ENCODE data around the gene RTL10. TPM values are rescaled to one million over a fixed set of nuclear protein-coding genes. Genes with fewer than 3 reads are reported as not detected.

Gene RTL10
- polyA plus RNA-seq (ENCODE audit: insufficient read length in 4 of 4): 10 to 100 TPM; 18.2 to 31.4 (median 22.8) TPM

- peak; percentile 87 to 94 (median 91) for DNase-seq (ENCODE audit: low read depth in 4 of 4, low spot score in 2 of 4)
Measured at GRCh38 chr22:19854778-19855503, at the start of gene RTL10, which contains the start of gene GNB1L. Gene RTL10, minus strand, starts transcription at chr22:19854874. Its CDS starts 2,613 bp downstream, at chr22:19852261. Gene GNB1L, minus strand, starts transcription at chr22:19854874. Its CDS starts 33,519 bp downstream, at chr22:19821355.

GRCh38 chr22:19904174-19904856, 49.6 kb upstream of the RTL10 start:
- DNase-seq (ENCODE audit: low read depth in 4 of 4, low spot score in 2 of 4): no peak

GRCh38 chr22:19903513-19903912, 48.8 kb upstream of the RTL10 start:
- no peak for DNase-seq (ENCODE audit: low read depth in 4 of 4, low spot score in 2 of 4)

GRCh38 chr22:19903031-19903430, 48.4 kb upstream of the RTL10 start:
- no peak for DNase-seq (ENCODE audit: low read depth in 4 of 4, low spot score in 2 of 4)

GRCh38 chr22:19902245-19902715, 47.6 kb upstream of the RTL10 start:
- DNase-seq (ENCODE audit: low read depth in 4 of 4, low spot score in 2 of 4): no peak

GRCh38 chr22:19901577-19902244, 47.0 kb upstream of the RTL10 start:
- DNase-seq (ENCODE audit: low read depth in 4 of 4, low spot score in 2 of 4): no peak

GRCh38 chr22:19900707-19901436, 46.2 kb upstream of the RTL10 start:
- no peak for DNase-seq (ENCODE audit: low read depth in 4 of 4, low spot score in 2 of 4)

GRCh38 chr22:19898831-19899567, 44.3 kb upstream of the RTL10 start:
- DNase-seq (ENCODE audit: low read depth in 4 of 4, low spot score in 2 of 4): no peak

- DNase-seq (ENCODE audit: low read depth in 4 of 4, low spot score in 2 of 4): no peak
Measured at GRCh38 chr22:19898145-19898544, 43.5 kb upstream of the RTL10 start.

- DNase-seq (ENCODE audit: low read depth in 4 of 4, low spot score in 2 of 4): no peak
Measured at GRCh38 chr22:19897726-19898125, 43.1 kb upstream of the RTL10 start.

GRCh38 chr22:19896665-19897355, 42.1 kb upstream of the RTL10 start:
- DNase-seq (ENCODE audit: low read depth in 4 of 4, low spot score in 2 of 4): no peak

- DNase-seq (ENCODE audit: low read depth in 4 of 4, low spot score in 2 of 4): no peak
Measured at GRCh38 chr22:19895160-19895849, 40.6 kb upstream of the RTL10 start.

- no peak for DNase-seq (ENCODE audit: low read depth in 4 of 4, low spot score in 2 of 4)
Measured at GRCh38 chr22:19893363-19893762, 38.7 kb upstream of the RTL10 start.

- no peak for DNase-seq (ENCODE audit: low read depth in 4 of 4, low spot score in 2 of 4)
Measured at GRCh38 chr22:19892925-19893324, 38.3 kb upstream of the RTL10 start.

GRCh38 chr22:19892257-19892879, 37.7 kb upstream of the RTL10 start:
- no peak for DNase-seq (ENCODE audit: low read depth in 4 of 4, low spot score in 2 of 4)

GRCh38 chr22:19891317-19892256, 36.9 kb upstream of the RTL10 start:
- no peak for DNase-seq (ENCODE audit: low read depth in 4 of 4, low spot score in 2 of 4)
